AG10803 (cell line): ENCODE results near the gene LMAN1L.

Experiments used
- DNase-seq: peaks from one replicate; pipeline ENCODE4 v3.0.0; 2010; ENCODE audit warnings: low read depth
- H3K4me3 ChIP-seq: 2 replicates; pipeline ENCODE4 v1.5.1; 2011; ENCODE audit warnings: mild to moderate bottlenecking, low read length, control low read depth
- CTCF ChIP-seq: conservative IDR thresholded peaks from 2 replicates; pipeline ENCODE4 v1.5.1; 2011; ENCODE audit warnings: mild to moderate bottlenecking, low read length, control low read depth, inconsistent platforms

LMAN1L gene

GRCh38 chr15:74869726-74870407 lies 57.2 kb downstream of the LMAN1L start:
- no peak for TF ChIP-seq CTCF
- no peak overlapping the region for H3K4me3 ChIP-seq
- peak; percentile 50 for DNase-seq

- DNase-seq: peak; percentile 22
- no peak for TF ChIP-seq CTCF
- no peak overlapping the region for H3K4me3 ChIP-seq
Measured at GRCh38 chr15:74870436-74871215, 58.0 kb downstream of the LMAN1L start.

- TF ChIP-seq CTCF: no peak
- no peak for DNase-seq
- peak overlapping the region; percentile 94 for H3K4me3 ChIP-seq
Measured at GRCh38 chr15:74872702-74873035, 60.0 kb downstream of the LMAN1L start.

GRCh38 chr15:74873036-74873755 lies 60.6 kb downstream of the LMAN1L start, which contains the start of gene SCAMP2:
Gene SCAMP2 (minus strand): TSS chr15:74873365. CDS start chr15:74873255, 110 bp downstream.
- peak; percentile 94 for DNase-seq
- no peak for TF ChIP-seq CTCF
- H3K4me3 ChIP-seq: peak within 1 kb of the TSS; percentile 94

GRCh38 chr15:74873756-74874424 lies 61.3 kb downstream of the LMAN1L start:
- no peak for TF ChIP-seq CTCF
- peak overlapping the region; percentile 94 for H3K4me3 ChIP-seq
- peak; percentile 16 for DNase-seq
